DMS153 treated with DMSO at 0.1 percent for 48 hours (cell line): ENCODE results near the gene TMEM87B.

ENCODE experiments used
- DNase-seq: peaks from one replicate; lab custom pipeline; 2025; ENCODE audit not compliant: unreplicated experiment; lab: John Stamatoyannopoulos, UW

TMEM87B gene

GRCh38 chr2:112163541-112163981 lies 108.5 kb downstream of the TMEM87B start:
- no peak for DNase-seq

GRCh38 chr2:112164876-112165275 lies 109.8 kb downstream of the TMEM87B start:
- no peak for DNase-seq

- DNase-seq, result no peak
Observed at GRCh38 chr2:112165296-112165695, 110.2 kb downstream of the TMEM87B start.

GRCh38 chr2:112166806-112167499 lies 111.9 kb downstream of the TMEM87B start:
- DNase-seq, result no peak

GRCh38 chr2:112168422-112169124 lies 113.5 kb downstream of the TMEM87B start:
- no peak for DNase-seq
